Measurements from ENCODE around the gene CBARP.

CBARP gene

GRCh38 chr19:1231729-1232637 lies 5.8 kb downstream of the CBARP start:
- H3K27me3 ChIP-seq (ENCODE audit: insufficient read depth, low read length): no peaks in the 10 kb centered on the region
- H3K36me3 ChIP-seq (ENCODE audit: insufficient read depth, low read length): peaks cover 53% of the 10 kb centered on the region
- no peak overlapping the region for H2AFZ ChIP-seq (ENCODE audit: low read depth, low read length)
- peaks cover 11% of the 10 kb centered on the region for H3K4me1 ChIP-seq (ENCODE audit: insufficient read depth, low read length)
- H3K9me3 ChIP-seq (ENCODE audit: low read length): no peaks in the 10 kb centered on the region
- no peak overlapping the region for H3K4me3 ChIP-seq (ENCODE audit: low read length)

DNA sequence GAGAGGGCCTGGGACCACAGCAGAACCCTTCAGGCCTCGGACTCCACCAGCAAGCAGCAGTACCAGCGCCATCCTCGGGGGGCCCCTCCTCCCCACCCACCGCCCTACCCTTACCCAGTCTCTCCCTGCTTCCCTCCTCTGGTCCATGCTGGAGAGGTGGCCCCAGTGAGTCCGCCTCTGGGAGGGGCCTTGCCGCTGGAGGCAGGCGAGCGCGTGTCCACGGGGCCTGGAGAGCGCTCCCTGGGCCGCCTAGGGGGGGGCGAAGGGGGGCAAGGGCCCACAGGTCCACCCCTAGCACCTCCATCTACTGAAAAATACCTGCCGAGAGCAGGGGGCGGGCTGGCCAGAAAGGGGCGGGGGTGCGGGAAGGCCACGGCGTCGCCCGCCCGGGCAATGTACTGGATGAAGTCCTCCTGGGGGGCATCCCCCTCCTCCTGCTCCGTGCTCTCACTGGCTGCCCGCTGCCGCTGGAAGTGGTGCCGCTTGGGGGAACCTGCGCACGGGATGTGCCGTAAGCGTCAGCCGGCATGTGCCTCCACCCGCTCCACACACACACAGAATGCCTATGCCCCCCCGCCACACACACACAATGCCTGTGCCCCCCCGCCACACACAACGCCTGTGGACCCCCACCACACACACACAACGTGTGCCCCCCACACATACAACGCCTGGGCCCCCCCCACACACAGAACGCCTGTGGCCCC lies 6.9 kb downstream of the CBARP start:
- H3K4me3 ChIP-seq (ENCODE audit: low read length): no peak overlapping the region
- H3K9me3 ChIP-seq (ENCODE audit: low read length): no peaks in the 10 kb centered on the region
- no peak overlapping the region for H2AFZ ChIP-seq (ENCODE audit: low read depth, low read length)
- peaks cover 6% of the 10 kb centered on the region for H3K4me1 ChIP-seq (ENCODE audit: insufficient read depth, low read length)
- peaks cover 55% of the 10 kb centered on the region for H3K36me3 ChIP-seq (ENCODE audit: insufficient read depth, low read length)
- no peaks in the 10 kb centered on the region for H3K27me3 ChIP-seq (ENCODE audit: insufficient read depth, low read length)

DNA sequence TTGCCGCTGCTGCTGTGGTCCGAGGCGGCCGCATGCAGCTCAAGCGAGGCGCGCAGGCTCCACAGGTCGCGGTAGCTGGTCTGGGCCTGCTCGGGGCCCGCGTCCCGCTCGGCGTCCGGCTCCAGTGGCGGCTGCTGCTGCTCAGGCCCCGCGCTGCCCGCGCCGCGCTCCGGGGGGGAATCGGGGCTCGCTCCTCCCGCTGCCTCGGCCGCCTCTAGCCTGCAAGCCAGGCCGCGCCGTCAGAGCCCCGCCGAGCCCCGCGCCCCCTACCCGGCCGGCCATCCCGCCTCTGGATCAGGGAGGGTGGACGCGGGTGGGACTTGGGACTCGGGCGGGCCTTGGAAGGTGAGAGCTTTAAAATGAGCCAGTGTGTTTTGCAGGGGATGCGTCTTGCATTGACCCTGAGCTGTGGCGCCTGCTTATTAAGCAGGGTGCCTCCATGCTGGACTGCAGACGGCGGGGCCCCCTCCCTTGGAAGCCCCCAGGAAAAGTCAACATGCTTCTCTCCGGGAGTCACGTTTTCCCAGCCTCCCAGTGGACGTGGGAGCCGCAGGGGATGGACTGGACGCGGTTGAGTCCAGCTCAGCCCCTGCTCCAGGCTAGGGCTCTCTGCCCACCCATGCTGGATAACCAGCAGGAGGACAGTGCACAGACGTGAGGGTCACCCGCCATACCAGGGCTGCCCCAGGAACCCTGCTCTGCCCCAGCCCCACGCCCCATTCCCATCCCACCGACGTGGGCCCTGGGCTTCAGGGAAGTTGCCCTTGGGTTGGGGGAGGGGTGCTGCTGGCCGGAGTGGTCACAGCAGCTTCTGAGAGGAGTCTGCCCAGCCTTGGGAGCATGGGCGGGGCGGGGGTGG lies 7.7 kb downstream of the CBARP start:
- no peak overlapping the region for H3K4me3 ChIP-seq (ENCODE audit: low read length)
- H3K4me1 ChIP-seq (ENCODE audit: insufficient read depth, low read length): no peaks in the 10 kb centered on the region
- no peaks in the 10 kb centered on the region for H3K9me3 ChIP-seq (ENCODE audit: low read length)
- H2AFZ ChIP-seq (ENCODE audit: low read depth, low read length): no peak overlapping the region
- no peaks in the 10 kb centered on the region for H3K27me3 ChIP-seq (ENCODE audit: insufficient read depth, low read length)
- H3K36me3 ChIP-seq (ENCODE audit: insufficient read depth, low read length): peaks cover 52% of the 10 kb centered on the region

DNA sequence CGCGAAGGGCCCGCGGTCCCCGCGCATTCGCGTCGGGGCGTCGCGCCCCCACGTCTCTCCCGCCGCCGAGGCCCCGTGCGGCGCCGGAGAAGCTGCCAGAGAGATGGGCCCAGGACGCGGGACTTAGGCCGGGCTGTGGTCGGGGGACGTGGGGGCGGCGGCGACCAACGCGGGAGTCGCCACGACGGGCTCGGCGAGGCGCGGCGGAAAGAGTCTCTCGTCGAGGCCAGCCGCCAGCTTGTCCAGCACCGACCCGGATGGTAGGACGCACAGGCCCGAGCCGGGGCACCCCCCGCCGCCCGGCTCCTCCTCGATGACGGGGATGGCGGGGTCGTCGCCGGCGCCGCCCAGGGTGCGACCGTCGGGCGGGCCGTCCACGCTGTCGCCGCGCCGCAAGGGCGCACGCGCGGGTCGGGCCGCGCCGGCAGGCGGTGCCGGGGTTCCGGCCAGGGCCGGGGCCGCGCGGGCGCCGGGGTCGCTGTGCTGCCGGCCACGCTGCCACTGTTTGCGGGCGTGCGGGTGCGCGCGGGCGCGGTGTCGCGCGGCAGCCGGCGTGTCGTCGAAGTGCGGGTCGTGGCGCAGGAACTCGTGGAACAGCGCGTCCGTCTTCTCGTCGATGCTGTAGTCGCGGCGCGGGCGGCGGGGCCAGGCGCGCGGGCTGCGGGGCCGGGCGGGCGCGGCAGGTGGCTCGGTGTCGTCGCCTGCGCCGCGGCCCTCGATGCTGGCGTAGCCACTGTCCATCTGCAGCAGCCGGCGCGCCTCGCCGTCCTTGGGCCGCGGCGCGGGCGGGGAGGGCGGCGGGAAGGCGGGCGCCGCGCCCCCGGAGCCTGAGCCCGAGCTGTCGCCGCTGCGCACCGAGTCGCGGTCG lies 8.5 kb downstream of the CBARP start:
- Histone ChIP-seq H3K4me1 (ENCODE audit: insufficient read depth, low read length) (no peaks in the 10 kb centered on the region), H3K9me3 (ENCODE audit: low read length) (no peaks in the 10 kb centered on the region), H2AFZ (ENCODE audit: low read depth, low read length) (no peak overlapping the region), H3K4me3 (ENCODE audit: low read length) (no peak overlapping the region), H3K27me3 (ENCODE audit: insufficient read depth, low read length) (no peaks in the 10 kb centered on the region), H3K36me3 (ENCODE audit: insufficient read depth, low read length) (peaks cover 52% of the 10 kb centered on the region)

DNA sequence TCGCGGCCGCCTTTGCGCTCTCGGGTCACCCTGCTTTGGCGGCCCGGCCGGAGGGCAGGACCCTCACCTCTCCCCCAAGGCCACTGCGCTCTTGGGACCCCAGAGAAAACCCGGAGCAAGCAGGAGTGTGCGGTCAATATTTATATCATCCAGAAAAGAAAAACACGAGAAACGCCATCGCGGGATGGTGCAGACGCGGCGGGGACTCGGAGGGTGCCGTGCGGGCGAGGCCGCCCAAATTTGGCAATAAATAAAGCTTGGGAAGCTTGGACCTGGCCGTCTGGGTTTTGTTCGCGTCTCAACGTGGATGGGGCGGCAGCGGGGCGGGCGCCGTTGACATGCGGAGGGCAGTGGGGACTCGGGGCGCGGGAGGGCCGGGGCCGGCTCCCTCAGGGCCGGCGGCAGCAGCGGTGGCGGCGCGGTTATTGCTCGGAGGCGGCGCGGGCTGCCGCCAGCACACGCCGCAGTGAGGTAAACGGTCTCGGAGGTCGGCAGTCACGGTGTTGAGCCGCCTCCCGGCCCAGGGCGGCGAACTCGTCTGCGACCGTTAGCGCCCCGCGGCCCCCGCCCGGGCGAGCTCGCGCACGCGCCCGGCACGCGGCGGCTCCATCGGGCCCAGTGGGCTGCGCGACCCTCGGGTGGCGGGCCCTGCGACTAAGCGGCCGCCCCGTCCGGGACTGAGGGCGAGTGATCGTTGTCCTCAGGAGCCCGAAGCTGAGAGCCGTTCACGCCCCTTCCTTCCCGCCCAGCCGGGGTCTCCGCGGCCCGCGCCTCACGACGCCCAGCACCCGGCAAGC lies 9.4 kb downstream of the CBARP start:
- Histone ChIP-seq H3K4me1 (ENCODE audit: insufficient read depth, low read length) (no peaks in the 10 kb centered on the region), H3K36me3 (ENCODE audit: insufficient read depth, low read length) (peaks cover 45% of the 10 kb centered on the region), H3K9me3 (ENCODE audit: low read length) (no peaks in the 10 kb centered on the region), H3K27me3 (ENCODE audit: insufficient read depth, low read length) (no peaks in the 10 kb centered on the region), H3K4me3 (ENCODE audit: low read length) (no peak overlapping the region), H2AFZ (ENCODE audit: low read depth, low read length) (no peak overlapping the region)

DNA sequence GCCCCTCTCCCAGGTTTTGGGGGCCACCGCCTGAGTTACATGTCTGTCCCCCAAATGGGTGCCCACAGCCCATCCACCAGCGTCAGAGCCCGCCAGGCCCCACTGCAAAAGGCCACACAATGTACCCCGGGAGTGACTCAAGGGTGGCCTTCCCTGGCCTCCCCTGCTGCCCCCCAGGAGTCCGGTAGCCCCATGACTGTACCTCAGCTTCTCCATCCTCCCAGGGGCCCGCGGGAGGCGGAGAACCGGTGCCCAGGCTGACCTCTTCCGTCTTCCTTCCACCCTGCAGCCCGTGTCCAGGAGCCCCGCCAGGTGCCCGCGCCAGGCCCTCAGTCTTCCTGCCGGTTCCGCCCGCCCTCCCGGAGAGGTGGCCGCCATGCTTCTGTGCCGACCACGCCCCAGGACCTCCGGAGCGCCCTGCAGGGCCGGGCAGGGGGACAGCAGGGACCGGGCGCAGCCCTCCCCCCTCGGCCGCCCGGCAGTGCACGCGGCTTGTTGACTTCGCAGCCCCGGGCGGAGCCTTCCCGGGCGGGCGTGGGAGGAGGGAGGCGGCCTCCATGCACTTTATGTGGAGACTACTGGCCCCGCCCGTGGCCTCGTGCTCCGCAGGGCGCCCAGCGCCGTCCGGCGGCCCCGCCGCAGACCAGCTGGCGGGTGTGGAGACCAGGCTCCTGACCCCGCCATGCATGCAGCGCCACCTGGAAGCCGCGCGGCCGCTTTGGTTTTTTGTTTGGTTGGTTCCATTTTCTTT lies 10.3 kb downstream of the CBARP start:
- H3K36me3 ChIP-seq (ENCODE audit: insufficient read depth, low read length): peaks cover 45% of the 10 kb centered on the region
- no peak overlapping the region for H2AFZ ChIP-seq (ENCODE audit: low read depth, low read length)
- H3K4me3 ChIP-seq (ENCODE audit: low read length): no peak overlapping the region
- H3K4me1 ChIP-seq (ENCODE audit: insufficient read depth, low read length): no peaks in the 10 kb centered on the region
- no peaks in the 10 kb centered on the region for H3K9me3 ChIP-seq (ENCODE audit: low read length)
- no peaks in the 10 kb centered on the region for H3K27me3 ChIP-seq (ENCODE audit: insufficient read depth, low read length)

- no peak overlapping the region for H2AFZ ChIP-seq (ENCODE audit: low read depth, low read length)
- no peaks in the 10 kb centered on the region for H3K9me3 ChIP-seq (ENCODE audit: low read length)
- peaks cover 42% of the 10 kb centered on the region for H3K36me3 ChIP-seq (ENCODE audit: insufficient read depth, low read length)
- H3K4me3 ChIP-seq (ENCODE audit: low read length): no peak overlapping the region
- H3K27me3 ChIP-seq (ENCODE audit: insufficient read depth, low read length): no peaks in the 10 kb centered on the region
- H3K4me1 ChIP-seq (ENCODE audit: insufficient read depth, low read length): no peaks in the 10 kb centered on the region
Observed at GRCh38 chr19:1226522-1227303, 11.1 kb downstream of the CBARP start.

GRCh38 chr19:1226227-1226518 lies 11.6 kb downstream of the CBARP start:
- H3K9me3 ChIP-seq (ENCODE audit: low read length): no peaks in the 10 kb centered on the region
- peaks cover 41% of the 10 kb centered on the region for H3K36me3 ChIP-seq (ENCODE audit: insufficient read depth, low read length)
- no peaks in the 10 kb centered on the region for H3K27me3 ChIP-seq (ENCODE audit: insufficient read depth, low read length)
- no peak overlapping the region for H2AFZ ChIP-seq (ENCODE audit: low read depth, low read length)
- no peak overlapping the region for H3K4me3 ChIP-seq (ENCODE audit: low read length)
- peaks cover 2% of the 10 kb centered on the region for H3K4me1 ChIP-seq (ENCODE audit: insufficient read depth, low read length)

DNA sequence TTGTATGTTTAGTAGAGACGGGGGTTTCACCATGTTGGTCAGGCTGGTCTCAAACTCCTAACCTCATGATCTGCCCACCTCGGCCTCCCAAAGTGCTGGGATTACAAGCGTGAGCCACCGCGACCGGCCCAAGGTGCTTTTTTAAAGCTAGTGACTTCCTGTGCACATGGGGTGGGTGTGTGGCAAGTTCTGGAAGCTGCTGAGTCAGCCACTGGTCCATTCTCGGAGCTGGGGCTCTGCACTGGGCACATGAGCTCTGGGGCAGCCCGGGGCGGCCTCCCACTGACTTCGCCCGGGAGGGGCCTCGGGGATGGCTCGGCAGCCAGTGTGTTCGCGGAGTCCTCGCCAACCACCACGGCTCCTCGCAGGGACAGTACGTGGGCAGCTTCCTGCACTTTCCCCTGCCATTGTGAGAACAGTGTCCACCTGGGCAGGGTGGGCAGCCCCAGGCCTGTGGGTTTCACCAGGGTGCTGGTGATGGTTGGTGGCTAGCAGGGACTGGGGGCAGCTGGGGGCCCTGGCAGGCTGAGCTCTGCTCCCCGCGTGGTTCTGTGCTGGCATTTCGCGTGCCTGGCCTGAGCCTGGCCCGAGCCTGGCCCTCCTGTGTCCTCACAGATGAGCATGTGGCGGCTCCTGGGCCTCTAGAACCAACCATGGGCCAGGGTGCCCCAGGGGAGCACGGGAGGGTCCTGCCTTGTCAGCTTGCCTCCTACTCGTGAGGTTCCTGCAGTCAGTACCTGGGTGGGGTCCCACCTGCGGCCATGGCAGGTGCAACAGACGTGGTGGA lies 12.2 kb downstream of the CBARP start:
- Histone ChIP-seq H3K4me1 (ENCODE audit: insufficient read depth, low read length) (peaks cover 2% of the 10 kb centered on the region), H3K9me3 (ENCODE audit: low read length) (no peaks in the 10 kb centered on the region), H3K27me3 (ENCODE audit: insufficient read depth, low read length) (no peaks in the 10 kb centered on the region), H2AFZ (ENCODE audit: low read depth, low read length) (no peak overlapping the region), H3K36me3 (ENCODE audit: insufficient read depth, low read length) (peaks cover 42% of the 10 kb centered on the region), H3K4me3 (ENCODE audit: low read length) (no peak overlapping the region)

GRCh38 chr19:1224847-1225246 lies 13.0 kb downstream of the CBARP start:
- no peaks in the 10 kb centered on the region for H3K27me3 ChIP-seq (ENCODE audit: insufficient read depth, low read length)
- H3K9me3 ChIP-seq (ENCODE audit: low read length): no peaks in the 10 kb centered on the region
- H3K4me3 ChIP-seq (ENCODE audit: low read length): no peak overlapping the region
- H2AFZ ChIP-seq (ENCODE audit: low read depth, low read length): no peak overlapping the region
- H3K4me1 ChIP-seq (ENCODE audit: insufficient read depth, low read length): peaks cover 2% of the 10 kb centered on the region
- H3K36me3 ChIP-seq (ENCODE audit: insufficient read depth, low read length): peaks cover 36% of the 10 kb centered on the region

Data from neuron (in vitro differentiated cells).